ENCODE measurements around the gene CTAGE8.
"Not testable (repeated sequence)": the region's sequence is repeated elsewhere in the genome, so short reads cannot be mapped to it uniquely, and the experiment has no call there.

Gene CTAGE8

DNA sequence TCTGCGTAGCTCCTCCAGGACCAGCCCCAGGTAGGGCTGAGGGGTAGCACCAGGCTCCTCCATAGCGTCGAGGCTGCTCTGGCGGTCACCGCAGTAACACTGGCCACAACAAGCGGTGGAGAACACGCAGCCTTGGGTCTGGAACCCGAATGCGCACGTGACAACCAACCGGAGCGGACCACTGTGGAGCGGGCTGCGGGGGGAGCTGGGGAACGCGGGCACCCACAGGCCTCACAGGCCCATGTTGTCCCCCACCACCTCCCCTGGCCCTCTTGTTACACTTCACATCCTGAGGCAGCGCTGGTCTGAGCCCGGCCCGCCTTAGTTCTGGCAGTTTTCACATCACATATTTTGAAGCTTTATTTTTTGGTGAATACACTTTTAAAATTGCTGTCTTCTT lies at the start of gene CTAGE8:
TSS of gene CTAGE8 (minus strand) at position 101 of the 400 bp plus-strand sequence. CDS start at position 63, 38 bp downstream.
- DNase-seq (ENCODE audit: extremely low read depth, low read depth); H3K4me3 ChIP-seq (replicated peaks; ENCODE audit: low read depth, low read length): not testable (repeated sequence)

DNA sequence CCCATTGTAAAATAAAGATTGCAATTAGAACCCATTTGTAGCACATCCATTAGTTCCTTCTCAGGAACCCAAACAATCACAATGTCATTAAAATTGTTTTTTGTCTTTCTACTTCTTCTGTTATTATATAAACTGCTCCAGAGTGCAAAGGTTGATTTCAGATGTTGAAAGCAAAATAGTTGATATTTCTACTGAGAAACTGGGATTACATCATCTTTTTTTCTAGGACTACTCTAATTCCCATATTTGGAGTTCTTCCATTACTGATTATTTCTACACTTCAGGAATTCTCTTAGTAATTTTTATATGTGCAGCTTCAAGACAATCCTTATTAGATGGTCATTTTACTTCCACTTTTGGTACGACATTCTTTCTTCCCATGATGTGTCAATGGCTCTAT lies 48.4 kb upstream of the CTAGE8 start:
- not testable (repeated sequence) for DNase-seq (ENCODE audit: extremely low read depth, low read depth); H3K4me3 ChIP-seq (replicated peaks; ENCODE audit: low read depth, low read length)

DNA sequence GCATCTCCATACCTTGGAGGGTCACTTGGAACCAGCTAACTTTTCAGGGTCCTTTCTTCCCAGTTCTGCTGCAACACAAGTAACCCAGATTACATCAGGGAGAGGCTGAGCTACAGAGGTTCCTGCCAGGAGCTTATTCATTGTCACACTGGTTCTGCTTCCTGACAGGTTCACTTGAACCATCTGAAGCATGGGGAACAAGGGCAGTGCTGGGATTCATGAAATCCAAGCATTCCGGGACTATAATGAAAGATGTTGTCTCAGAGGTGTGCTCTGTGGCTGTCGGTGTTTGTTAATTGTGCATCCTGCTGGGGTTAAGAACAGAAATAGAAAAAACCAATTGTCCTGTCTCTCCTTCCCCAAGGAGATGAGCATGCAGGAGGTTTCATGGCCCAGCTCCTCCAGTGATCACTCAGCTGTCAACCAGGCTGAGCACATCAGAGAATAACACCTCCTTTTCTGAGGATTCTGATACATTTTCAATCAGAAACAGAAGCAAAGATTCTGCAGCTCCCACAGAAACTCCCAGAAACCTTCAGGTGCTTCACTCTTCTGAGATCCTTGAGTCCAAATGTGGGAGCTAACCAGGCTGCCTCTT lies 42.9 kb upstream of the CTAGE8 start, which contains the start of gene OR2A1:
TSS of gene OR2A1 (plus strand) at position 548 of the 598 bp plus-strand sequence. CDS start 5,706 bp downstream, outside the sequence.
- not testable (repeated sequence) for H3K4me3 ChIP-seq (replicated peaks; ENCODE audit: low read depth, low read length); DNase-seq (ENCODE audit: extremely low read depth, low read depth)

DNA sequence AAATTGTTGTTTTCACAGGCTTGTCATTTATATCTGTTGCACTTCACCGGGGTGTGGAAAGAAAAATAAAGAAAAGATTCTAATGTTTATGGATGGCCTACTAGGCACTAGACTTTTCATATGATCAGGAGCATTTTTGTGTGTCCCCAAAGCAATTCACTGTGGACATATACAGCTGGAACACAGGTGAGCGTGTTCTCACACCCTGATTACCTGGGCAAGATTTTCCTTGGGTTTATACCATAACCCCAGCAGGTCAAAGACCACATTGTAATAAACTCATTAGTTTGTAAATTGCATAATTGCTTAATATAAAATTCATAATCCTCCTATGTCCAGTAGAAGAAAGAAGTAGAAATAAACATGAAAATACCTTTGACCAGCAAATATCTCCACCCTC lies 42.1 kb upstream of the CTAGE8 start:
- DNase-seq (ENCODE audit: extremely low read depth, low read depth): not testable (repeated sequence)

DNA sequence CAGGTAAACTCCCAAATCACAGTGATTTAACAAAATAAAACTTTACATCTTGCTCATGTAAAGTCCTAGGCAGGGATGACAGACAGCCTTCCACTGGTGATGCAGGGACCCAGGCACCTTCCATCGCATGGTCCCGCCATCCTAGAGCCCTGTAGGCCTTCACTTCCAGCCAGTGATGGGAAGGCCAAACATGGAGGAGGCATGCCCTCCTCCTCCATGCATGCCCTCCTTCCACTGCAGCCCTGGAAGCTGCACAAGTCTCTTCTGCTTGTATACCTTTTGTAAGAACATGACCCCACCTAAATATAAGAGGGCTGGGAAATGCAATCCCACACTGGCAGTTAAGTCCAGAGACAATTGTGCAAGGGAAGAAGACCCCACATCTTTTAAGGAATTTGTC lies 40.6 kb upstream of the CTAGE8 start:
- not testable (repeated sequence) for H3K4me3 ChIP-seq (replicated peaks; ENCODE audit: low read depth, low read length); DNase-seq (ENCODE audit: extremely low read depth, low read depth)

More for the DNA sequence above, 42.1 kb upstream of the CTAGE8 start:
- H3K4me3 ChIP-seq (replicated peaks; ENCODE audit: low read depth, low read length): not testable (repeated sequence)

- H3K4me3 ChIP-seq (replicated peaks; ENCODE audit: low read depth, low read length); DNase-seq (ENCODE audit: extremely low read depth, low read depth): not testable (repeated sequence)
These were observed 36.1 kb upstream of the CTAGE8 start for GRCh38 chr7:144305156-144305555.

- H3K4me3 ChIP-seq (replicated peaks; ENCODE audit: low read depth, low read length): not testable (repeated sequence)
These were observed 34.5 kb upstream of the CTAGE8 start for GRCh38 chr7:144303607-144304006.

DNA sequence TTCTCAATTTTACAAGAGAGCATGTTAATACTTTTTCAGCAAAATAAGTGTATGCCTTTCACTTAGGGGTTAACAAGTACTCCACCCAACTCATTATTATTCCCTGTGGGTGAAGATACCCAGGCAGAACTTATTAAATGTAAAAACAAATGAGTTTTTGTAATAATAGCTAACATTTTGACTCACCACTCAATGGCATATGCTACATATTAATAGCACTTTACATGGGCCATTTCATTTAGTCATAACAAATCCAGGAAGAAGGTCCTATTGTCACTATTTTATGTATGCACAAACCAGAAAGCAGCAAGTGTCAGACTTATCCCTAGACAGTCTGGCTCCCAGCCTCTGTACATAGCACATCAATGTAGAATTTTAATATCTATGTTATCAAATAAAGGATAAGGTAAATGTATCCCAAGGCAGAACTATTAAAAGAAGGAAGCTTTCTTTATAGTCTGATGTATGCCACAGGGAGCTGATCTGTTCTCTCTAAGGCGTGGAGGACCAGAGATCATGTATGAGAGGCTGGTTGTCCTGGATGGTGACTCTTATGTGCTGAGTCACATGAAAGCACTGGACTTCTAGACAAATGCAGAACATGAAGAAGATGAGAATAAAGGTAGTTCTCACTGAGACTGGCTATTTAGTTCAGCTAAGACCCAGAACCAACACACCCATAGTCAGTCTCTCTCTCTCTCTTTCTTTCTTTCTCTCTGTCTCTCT lies 33.7 kb upstream of the CTAGE8 start:
- not testable (repeated sequence) for DNase-seq (ENCODE audit: extremely low read depth, low read depth); H3K4me3 ChIP-seq (replicated peaks; ENCODE audit: low read depth, low read length)

More at GRCh38 chr7:144303607-144304006, 34.5 kb upstream of the CTAGE8 start:
- not testable (repeated sequence) for DNase-seq (ENCODE audit: extremely low read depth, low read depth)

- H3K4me3 ChIP-seq (replicated peaks; ENCODE audit: low read depth, low read length); DNase-seq (ENCODE audit: extremely low read depth, low read depth): not testable (repeated sequence)
These were observed 24.9 kb upstream of the CTAGE8 start for GRCh38 chr7:144293794-144294499.

GRCh38 chr7:144292384-144293161 lies 23.5 kb upstream of the CTAGE8 start:
- DNase-seq (ENCODE audit: extremely low read depth, low read depth); H3K4me3 ChIP-seq (replicated peaks; ENCODE audit: low read depth, low read length): not testable (repeated sequence)

DNA sequence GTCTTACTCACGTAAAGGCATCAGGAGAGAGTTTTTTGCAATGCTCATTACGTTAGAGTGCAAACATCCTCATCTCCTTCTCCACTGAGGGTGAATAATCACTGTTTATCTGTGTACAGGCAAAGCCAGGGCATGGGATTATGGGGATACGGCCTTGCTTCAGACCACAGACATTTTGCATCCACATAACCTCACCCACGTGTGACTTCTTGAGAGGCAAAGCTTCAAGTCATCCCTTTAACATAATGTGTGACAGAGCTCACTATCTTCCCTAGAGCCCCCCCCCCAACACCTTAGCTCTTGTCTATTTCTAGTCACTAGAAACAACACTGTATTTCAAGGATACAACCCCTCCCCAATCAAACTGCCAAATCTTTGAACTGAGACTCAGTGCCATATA lies 22.5 kb upstream of the CTAGE8 start:
- H3K4me3 ChIP-seq (replicated peaks; ENCODE audit: low read depth, low read length); DNase-seq (ENCODE audit: extremely low read depth, low read depth): not testable (repeated sequence)

GRCh38 chr7:144287171-144287784 lies 18.2 kb upstream of the CTAGE8 start:
- H3K4me3 ChIP-seq (replicated peaks; ENCODE audit: low read depth, low read length); DNase-seq (ENCODE audit: extremely low read depth, low read depth): not testable (repeated sequence)

DNA sequence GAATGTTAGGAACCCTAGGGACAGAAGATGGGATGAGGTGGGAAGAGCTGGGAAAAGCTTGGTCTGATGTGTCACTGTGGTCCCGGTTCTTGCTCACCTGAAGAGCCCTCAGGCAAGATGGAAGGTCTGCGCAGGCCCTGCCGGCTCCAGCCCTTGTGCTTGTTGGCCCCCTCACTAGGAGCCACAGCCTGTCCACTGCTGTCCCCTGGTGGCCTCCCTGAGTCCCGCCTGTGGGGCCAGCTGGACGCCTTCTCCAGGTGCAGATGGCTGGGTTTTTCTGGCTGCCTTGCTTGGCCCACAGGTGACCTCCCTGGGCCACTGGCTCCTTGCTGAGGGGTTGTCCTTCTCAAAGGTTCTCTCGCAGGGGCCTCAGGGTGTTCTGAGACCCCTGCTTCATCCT lies 14.6 kb upstream of the CTAGE8 start:
- not testable (repeated sequence) for H3K4me3 ChIP-seq (replicated peaks; ENCODE audit: low read depth, low read length); DNase-seq (ENCODE audit: extremely low read depth, low read depth)

GRCh38 chr7:144282490-144282889 lies 13.4 kb upstream of the CTAGE8 start:
- not testable (repeated sequence) for H3K4me3 ChIP-seq (replicated peaks; ENCODE audit: low read depth, low read length); DNase-seq (ENCODE audit: extremely low read depth, low read depth)

GRCh38 chr7:144281981-144282380 lies 12.9 kb upstream of the CTAGE8 start:
- H3K4me3 ChIP-seq (replicated peaks; ENCODE audit: low read depth, low read length); DNase-seq (ENCODE audit: extremely low read depth, low read depth): not testable (repeated sequence)

GRCh38 chr7:144280010-144280409 lies 10.9 kb upstream of the CTAGE8 start:
- not testable (repeated sequence) for H3K4me3 ChIP-seq (replicated peaks; ENCODE audit: low read depth, low read length); DNase-seq (ENCODE audit: extremely low read depth, low read depth)

DNA sequence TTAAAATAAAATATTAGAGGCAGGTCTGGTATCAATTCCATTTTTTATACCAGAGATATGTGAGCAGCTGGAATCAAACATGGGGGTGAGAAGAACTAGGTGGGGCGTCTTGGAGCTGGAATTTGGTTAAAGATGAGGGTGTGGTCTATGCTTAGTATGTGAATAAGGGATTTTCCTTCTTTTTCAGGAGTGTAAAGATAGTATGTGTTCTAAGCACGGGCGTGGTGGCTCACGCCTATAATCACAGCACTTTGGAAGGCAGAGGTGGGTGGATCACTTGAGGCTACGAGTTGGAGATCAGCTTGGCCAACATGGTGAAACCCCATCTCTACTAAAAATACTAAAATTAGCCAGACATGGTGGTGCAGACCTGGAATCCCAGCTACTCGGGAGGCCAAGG lies 6.2 kb upstream of the CTAGE8 start:
- not testable (repeated sequence) for H3K4me3 ChIP-seq (replicated peaks; ENCODE audit: low read depth, low read length); DNase-seq (ENCODE audit: extremely low read depth, low read depth)

GRCh38 chr7:144264692-144265091 lies 4.4 kb downstream of the CTAGE8 start, which contains the start of gene OR2A7:
Gene OR2A7 (minus strand): TSS chr7:144264792. CDS start chr7:144259628, 5,164 bp downstream.
- not testable (repeated sequence) for H3K4me3 ChIP-seq (replicated peaks; ENCODE audit: low read depth, low read length)

More at GRCh38 chr7:144264692-144265091, 4.4 kb downstream of the CTAGE8 start, which contains the start of gene OR2A7:
- DNase-seq (ENCODE audit: extremely low read depth, low read depth): not testable (repeated sequence)
